ENCODE results near the gene PDCD1LG2. TPM values are rescaled to one million over a fixed set of nuclear protein-coding genes. Genes with fewer than 3 reads are reported as not detected.

The PDCD1LG2 gene
- total and polyA plus RNA-seq, 2 of the 8 experiments (the other 6 are each of a cell fraction or from before 2014, with no cell fraction given): not detected

- Histone ChIP-seq H3K9me3 (ENCODE audit: insufficient read depth in 2 of 2, low read depth in 1 of 2, low read length in 1 of 2) (no peaks in the 10 kb centered on the region), H3K4me3 (ENCODE audit: extremely low read depth in 1 of 4, insufficient read depth in 2 of 4, low read depth in 3 of 4, low read length in 4 of 4) (no peak overlapping the region), H4K8ac (ENCODE audit: extremely low read depth, insufficient read depth, low read length) (no peak overlapping the region), H3K27me3 (replicated peaks in 1 of 4; ENCODE audit: control insufficient read depth in 3 of 4, extremely low read depth in 1 of 4, insufficient read depth in 3 of 4, low read length in 3 of 4) (no peaks in the 10 kb centered on the region), H3K9ac (replicated peaks in 1 of 4; ENCODE audit: extremely low read depth in 1 of 4, low read depth in 3 of 4, low read length in 3 of 4) (no peak overlapping the region), H2BK12ac (ENCODE audit: low read depth, low read length) (no peak overlapping the region), H3K23ac (ENCODE audit: insufficient read length) (no peak overlapping the region), H3K4me1 (replicated peaks in 1 of 4; ENCODE audit: control insufficient read depth in 3 of 4, insufficient read depth in 4 of 4, low read length in 3 of 4) (no peaks in the 10 kb centered on the region), H3K4me2 (ENCODE audit: insufficient read depth in 1 of 2, low read depth in 2 of 2, low read length in 2 of 2) (no peak overlapping the region), H3K79me2 (ENCODE audit: control insufficient read depth in 1 of 2, insufficient read depth in 2 of 2, low read length in 2 of 2) (no peaks in the 10 kb centered on the region), H2BK120ac (replicated peaks; ENCODE audit: low read depth, low read length) (no peak overlapping the region), H3K79me1 (ENCODE audit: low read depth, low read length) (no peaks in the 10 kb centered on the region; the same call in 1 of the 2 replicates), H2BK15ac (ENCODE audit: low read length) (no peak overlapping the region), H2BK20ac (ENCODE audit: low read length) (no peak overlapping the region), H3K4ac (replicated peaks; ENCODE audit: insufficient read length, low read depth, low read length) (no peak overlapping the region), H3K23me2 (ENCODE audit: low read depth, low read length) (no peaks in the 10 kb centered on the region), H3K14ac (ENCODE audit: insufficient read length) (no peak overlapping the region), H4K5ac (ENCODE audit: insufficient read length, low read depth, low read length) (no peak overlapping the region), H3K56ac (replicated peaks; ENCODE audit: insufficient read length, low read depth, low read length) (no peak overlapping the region), H2AK5ac (ENCODE audit: low read depth, low read length) (no peak overlapping the region), H3K18ac (ENCODE audit: extremely low read depth, low read length) (no peak overlapping the region), H2AFZ (ENCODE audit: low read length) (no peak overlapping the region), H3K27ac (ENCODE audit: low read depth, low read length) (no peak overlapping the region), H4K20me1 (replicated peaks in 1 of 2; ENCODE audit: control insufficient read depth in 1 of 2, insufficient read depth in 2 of 2, low read length in 2 of 2) (no peaks in the 10 kb centered on the region), H4K91ac (replicated peaks; ENCODE audit: insufficient read length, low read length) (no peak overlapping the region), H2BK5ac (ENCODE audit: low read depth, low read length) (no peak overlapping the region), H3K36me3 (ENCODE audit: control insufficient read depth in 2 of 4, insufficient read depth in 4 of 4, low read length in 3 of 4) (no peaks in the 10 kb centered on the region)
- POLR2A ChIA-PET (ENCODE audit: partially characterized antibody): interaction anchor here (0.6 kb wide), 1 partner anchor 317 kb away, joined by 3 read pairs; no protein-coding TSS in a partner anchor
- TF ChIP-seq SAP30 (IDR thresholded peaks at IDR 0.05; ENCODE audit: insufficient read depth, insufficient replicate concordance, low read length) (no peak), RFX5 (IDR thresholded peaks at IDR 0.05; ENCODE audit: borderline replicate concordance, low read depth, low read length) (no peak), ASH2L (IDR thresholded peaks at IDR 0.05; ENCODE audit: low read length) (no peak), CTCF (IDR thresholded peaks at IDR 0.05; ENCODE audit: control extremely low read depth in 1 of 3, insufficient read depth in 1 of 3, low read depth in 1 of 3, low read length in 3 of 3) (no peak), POLR2AphosphoS5 (IDR thresholded peaks at IDR 0.05; ENCODE audit: low read depth, low read length) (no peak), EP300 (IDR thresholded peaks at IDR 0.05; ENCODE audit: borderline replicate concordance in 1 of 2, low read depth in 2 of 2, low read length in 2 of 2) (no peak), BCL11A (IDR thresholded peaks at IDR 0.05; ENCODE audit: low read depth in 2 of 2, low read length in 2 of 2) (no peak), ATF3 (IDR thresholded peaks at IDR 0.05; ENCODE audit: insufficient read depth, low read depth, low read length) (no peak)
- FAIRE-seq: no peak
- 96% methylated on average over 2 of the region's 2 CpGs; no CpG with 5 or more reads in 1 of the 2 experiments for WGBS, 2 experiments (ENCODE audit: extremely low coverage in 1 of 2, insufficient coverage in 1 of 2, insufficient read length in 1 of 2, insufficient replicate concordance in 2 of 2, low coverage in 1 of 2, low lambda C conversion rate in 2 of 2, missing lambda C conversion rate in 1 of 2)
- no peak for DNase-seq (ENCODE audit: low read depth in 1 of 2, low spot score in 2 of 2)
- CTCF ChIA-PET (ENCODE audit: partially characterized antibody): interaction anchor here (0.6 to 1.2 kb wide), 2 partner anchors 12 to 268 kb away, joined by 4 to 5 read pairs; no protein-coding TSS in a partner anchor
Observed at GRCh38 chr9:5620494-5620893, 110.2 kb downstream of the PDCD1LG2 start.
